SK-N-SH (cell line): ENCODE data around the gene PXDC1.

Source experiments
- CTCF ChIP-seq: fragments of 200-600 bp; sonication (generic); IDR thresholded peaks from 2 replicates; pipeline ENCODE4 v1.6.1; 2017; ENCODE audit warnings: antibody characterized with exemption, mild to moderate bottlenecking, moderate library complexity
- EP300 ChIP-seq, 2 experiments: IDR thresholded peaks; 2 replicates each; pipeline versions ENCODE4 v1.4.0 to v1.6.1; 2012; ENCODE audit warnings: borderline replicate concordance in 1 of 2, low read depth in 1 of 2, low read length in 1 of 2
- EZH2phosphoT487 ChIP-seq: fragments of 200-600 bp; sonication (generic); IDR thresholded peaks from 2 replicates; pipeline ENCODE4 v1.6.1; 2017; ENCODE audit warnings: low read depth, mixed run types, mild to moderate bottlenecking, antibody characterized with exemption, moderate library complexity, borderline replicate concordance
- FOSL2 ChIP-seq: IDR thresholded peaks from 2 replicates; pipeline ENCODE4 v1.4.0; 2012; ENCODE audit warnings: low read depth, mild to moderate bottlenecking, moderate library complexity, borderline replicate concordance
- GABPA ChIP-seq: IDR thresholded peaks from 2 replicates; pipeline ENCODE4 v1.4.0; 2012; ENCODE audit warnings: low read depth, mild to moderate bottlenecking
- JUND ChIP-seq: IDR thresholded peaks from 2 replicates; pipeline ENCODE4 v1.4.0; 2012
- POLR2AphosphoS5 ChIP-seq: IDR thresholded peaks from 2 replicates; pipeline ENCODE4 v1.6.1; 2012; ENCODE audit warnings: low read depth, low read length
- REST ChIP-seq: IDR thresholded peaks from 2 replicates; pipeline ENCODE4 v1.6.1; 2012; ENCODE audit warnings: mild to moderate bottlenecking, low read depth, low read length, moderate library complexity
- RFX5 ChIP-seq: IDR thresholded peaks from 2 replicates; pipeline ENCODE4 v1.6.1; 2012; ENCODE audit warnings: mild to moderate bottlenecking, improper control_type of control experiment, low read length
- SMC3 ChIP-seq: IDR thresholded peaks from 2 replicates; pipeline ENCODE4 v1.6.1; 2012; ENCODE audit warnings: low read depth, low read length, improper control_type of control experiment
- USF1 ChIP-seq: IDR thresholded peaks from 2 replicates; pipeline ENCODE4 v1.4.0; 2012; ENCODE audit warnings: low read depth, borderline replicate concordance
- YY1 ChIP-seq: IDR thresholded peaks from 2 replicates; pipeline ENCODE4 v1.4.0; 2012; ENCODE audit warnings: low read depth, mild to moderate bottlenecking

GRCh38 chr6:3741477-3741871 lies 10.0 kb downstream of the PXDC1 start:
- TF ChIP-seq RFX5: no peak
- no peak for TF ChIP-seq EZH2phosphoT487
- TF ChIP-seq GABPA: no peak
- TF ChIP-seq USF1: no peak
- no peak for TF ChIP-seq JUND
- no peak for TF ChIP-seq CTCF
- TF ChIP-seq SMC3: no peak
- TF ChIP-seq EP300 (IDR thresholded peaks at IDR 0.05; ENCODE audit: borderline replicate concordance in 1 of 2, low read depth in 1 of 2, low read length in 1 of 2): no peak
- no peak for TF ChIP-seq YY1
- TF ChIP-seq POLR2AphosphoS5: no peak
- no peak for TF ChIP-seq FOSL2
- TF ChIP-seq REST: no peak
